ENCODE results near the gene PDF.

GRCh38 chr16:69283851-69284250, 46.5 kb downstream of the PDF start:
- TF ChIP-seq TEAD4 (IDR thresholded peaks at IDR 0.05) (no peak), TCF12 (IDR thresholded peaks at IDR 0.05; ENCODE audit: low read depth) (no peak), MAX (IDR thresholded peaks at IDR 0.05) (no peak)

Measured in Ishikawa (cell line).